Measurements from ENCODE around the gene AGAP1. TPM values are rescaled to one million over a fixed set of nuclear protein-coding genes. Genes with fewer than 3 reads are reported as not detected.

Gene AGAP1
- total and polyA plus RNA-seq, 2 donors (not counting 3 experiments of a cell fraction or from before 2014, with no cell fraction given), result 10.2 to 20.9 TPM

DNA sequence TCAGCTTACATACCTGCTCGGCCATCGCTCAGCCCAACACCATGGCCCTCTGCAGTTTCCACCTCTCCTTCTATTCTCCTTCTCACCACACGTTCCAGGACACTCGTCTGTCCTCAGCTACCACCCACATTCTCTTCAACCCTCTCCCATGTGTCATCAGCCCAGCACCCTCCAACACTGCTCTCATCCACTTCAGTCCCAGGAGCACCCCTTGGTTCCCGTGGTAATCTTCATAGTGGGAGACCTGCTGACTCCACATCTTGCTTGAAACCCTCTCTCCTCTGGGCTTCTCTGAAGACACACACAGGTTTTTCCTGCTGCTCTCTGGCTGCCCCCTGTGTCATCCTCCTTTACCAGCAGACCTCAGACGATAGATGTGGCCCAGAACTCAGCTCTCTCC lies 445.6 kb downstream of the AGAP1 start:
- intact Hi-C loops (cut with micrococcal nuclease) (no loop called here), dilution Hi-C loops (cut with MboI; ENCODE audit: extremely low pct_ligation_motif_present, low sequenced_read_pairs) (no loop called here)
- BruUV-seq (replicated peaks), result no TSS peak
- Histone ChIP-seq H3K79me2 (ENCODE audit: control insufficient read depth, insufficient read depth, low read length) (no peaks in the 10 kb centered on the region), H3K4me1 (ENCODE audit: control insufficient read depth, extremely low read depth, insufficient read depth, low read length) (peaks cover 3% of the 10 kb centered on the region), H3K9me3 (replicated peaks; ENCODE audit: control insufficient read depth, insufficient read depth, low read length) (no peaks in the 10 kb centered on the region), H2AFZ (ENCODE audit: low read depth, low read length) (no peak overlapping the region), H3K9me1 (replicated peaks; ENCODE audit: control insufficient read depth, extremely low read depth, insufficient read depth, low read length) (no peaks in the 10 kb centered on the region), H3K27me3 (ENCODE audit: control insufficient read depth in 2 of 2, insufficient read depth in 2 of 2, low read length in 2 of 2) (no peaks in the 10 kb centered on the region), H4K20me1 (replicated peaks; ENCODE audit: control insufficient read depth, extremely low read depth, insufficient read depth, low read length) (no peaks in the 10 kb centered on the region), H3K4me2 (ENCODE audit: insufficient read depth, low read length) (no peak overlapping the region), H3K36me3 (ENCODE audit: control insufficient read depth in 2 of 2, extremely low read depth in 1 of 2, insufficient read depth in 2 of 2, low read length in 2 of 2) (no peaks in the 10 kb centered on the region), H3K9ac (replicated peaks; ENCODE audit: extremely low read depth, insufficient read depth, low read length) (no peak overlapping the region), H3K27ac (ENCODE audit: insufficient read depth, low read depth, low read length) (no peak overlapping the region), H3K4me3 (replicated peaks in 1 of 3; ENCODE audit: insufficient read depth in 1 of 3, low read depth in 1 of 3, low read length in 3 of 3) (no peak overlapping the region)
- ChIA-PET POLR2A (no interaction called here), CTCF (interaction anchor here (1.5 kb wide), 1 partner anchor 241 kb away, joined by 4 read pairs; no protein-coding TSS in a partner anchor)
- no peak for FAIRE-seq
- TF ChIP-seq MAX (IDR thresholded peaks at IDR 0.05; ENCODE audit: insufficient read depth, insufficient read length), result no peak
- TF ChIP-seq GATA2 (IDR thresholded peaks at IDR 0.05; ENCODE audit: insufficient read depth, insufficient read length, low read depth, low read length), result no peak
- no peak for TF ChIP-seq JUN (IDR thresholded peaks at IDR 0.05; ENCODE audit: borderline replicate concordance, insufficient read depth, insufficient read length, low read depth)
- TF ChIP-seq FOS (IDR thresholded peaks at IDR 0.05; ENCODE audit: borderline replicate concordance, insufficient read depth, low read length), result no peak
- no peak for TF ChIP-seq EZH2 (IDR thresholded peaks at IDR 0.05; ENCODE audit: borderline replicate concordance, low read depth, low read length, severe bottlenecking)
- TF ChIP-seq MYC (IDR thresholded peaks at IDR 0.05; ENCODE audit: low read depth, low read length), result no peak
- no peak for TF ChIP-seq POLR2AphosphoS5 (IDR thresholded peaks at IDR 0.05; ENCODE audit: insufficient read depth, low read depth, low read length)
- no peak for TF ChIP-seq CTCF (IDR thresholded peaks at IDR 0.05; ENCODE audit: extremely low read depth in 1 of 2, insufficient read depth in 1 of 2, low read depth in 1 of 2, low read length in 2 of 2)
- no peak for TF ChIP-seq POLR2A (IDR thresholded peaks at IDR 0.05; ENCODE audit: low read depth, low read length)
- no peak for DNase-seq (ENCODE audit: low read depth, low spot score)

Data from endothelial cell of umbilical vein (primary cell).